ENCODE data around the gene AEBP2. TPM values are rescaled to one million over a fixed set of nuclear protein-coding genes. Genes with fewer than 3 reads are reported as not detected.

AEBP2 gene
- total RNA-seq, 1 experiment from 2014 or later = 49.2 TPM

GRCh38 chr12:19477071-19477470, 37.8 kb downstream of the AEBP2 start:
- POLR2A ChIA-PET = interaction anchor here (1.0 kb wide), 1 partner anchor 38 kb away, joined by 3 read pairs; no protein-coding TSS in a partner anchor
- intact Hi-C loops (cut with micrococcal nuclease) = no loop called here
- Mint-ChIP-seq H3K27ac (ENCODE audit: low read depth, unreplicated experiment) (no peak overlapping the region), H3K27me3 (ENCODE audit: insufficient read depth, unreplicated experiment) (no peaks in the 10 kb centered on the region), H3K4me1 (ENCODE audit: insufficient read depth, unreplicated experiment) (peaks cover 16% of the 10 kb centered on the region), H3K36me3 (ENCODE audit: insufficient read depth, unreplicated experiment) (peaks cover 43% of the 10 kb centered on the region), H3K4me3 (ENCODE audit: unreplicated experiment) (no peak overlapping the region), H3K9me3 (ENCODE audit: unreplicated experiment) (no peaks in the 10 kb centered on the region)
- CTCF ChIA-PET = interaction anchor here (0.6 kb wide), 2 partner anchors 13 to 95 kb away, joined by 3 read pairs; no protein-coding TSS in a partner anchor
- DNase-seq (ENCODE audit: unreplicated experiment) = no peak
- no TSS peak for BruUV-seq (replicated peaks)
- TF ChIP-seq, protein P1, sequence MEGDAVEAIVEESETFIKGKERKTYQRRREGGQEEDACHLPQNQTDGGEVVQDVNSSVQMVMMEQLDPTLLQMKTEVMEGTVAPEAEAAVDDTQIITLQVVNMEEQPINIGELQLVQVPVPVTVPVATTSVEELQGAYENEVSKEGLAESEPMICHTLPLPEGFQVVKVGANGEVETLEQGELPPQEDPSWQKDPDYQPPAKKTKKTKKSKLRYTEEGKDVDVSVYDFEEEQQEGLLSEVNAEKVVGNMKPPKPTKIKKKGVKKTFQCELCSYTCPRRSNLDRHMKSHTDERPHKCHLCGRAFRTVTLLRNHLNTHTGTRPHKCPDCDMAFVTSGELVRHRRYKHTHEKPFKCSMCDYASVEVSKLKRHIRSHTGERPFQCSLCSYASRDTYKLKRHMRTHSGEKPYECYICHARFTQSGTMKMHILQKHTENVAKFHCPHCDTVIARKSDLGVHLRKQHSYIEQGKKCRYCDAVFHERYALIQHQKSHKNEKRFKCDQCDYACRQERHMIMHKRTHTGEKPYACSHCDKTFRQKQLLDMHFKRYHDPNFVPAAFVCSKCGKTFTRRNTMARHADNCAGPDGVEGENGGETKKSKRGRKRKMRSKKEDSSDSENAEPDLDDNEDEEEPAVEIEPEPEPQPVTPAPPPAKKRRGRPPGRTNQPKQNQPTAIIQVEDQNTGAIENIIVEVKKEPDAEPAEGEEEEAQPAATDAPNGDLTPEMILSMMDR (IDR thresholded peaks at IDR 0.05; ENCODE audit: unreplicated experiment) = no peak

DNA sequence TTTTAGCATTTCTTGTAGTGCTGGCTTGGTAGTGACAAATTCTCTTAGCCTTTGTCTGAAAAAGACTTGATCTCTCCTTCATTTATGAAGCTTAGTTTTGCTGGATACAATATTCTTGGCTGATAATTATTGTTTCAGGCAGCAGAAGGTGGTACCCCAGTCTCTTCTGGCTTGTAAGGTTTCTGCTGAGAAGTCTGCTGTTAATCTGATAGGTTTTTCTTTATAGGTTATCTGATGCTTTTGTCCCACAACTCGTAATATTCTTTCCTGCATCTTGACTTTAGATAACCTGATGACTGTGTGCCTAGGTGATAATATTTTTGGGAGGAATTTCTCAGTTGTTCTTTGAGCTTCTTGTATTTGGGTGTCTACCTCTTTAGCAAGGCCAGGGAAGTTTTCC, 41.2 kb downstream of the AEBP2 start:
- POLR2A ChIA-PET = no interaction called here
- CTCF ChIA-PET = interaction anchor here (0.8 kb wide), 1 partner anchor 35 kb away, joined by 3 read pairs; no protein-coding TSS in a partner anchor
- BruUV-seq (replicated peaks) = no TSS peak
- no peak overlapping the region for H3K4me3 Mint-ChIP-seq (ENCODE audit: unreplicated experiment)
- peaks cover 23% of the 10 kb centered on the region for H3K36me3 Mint-ChIP-seq (ENCODE audit: insufficient read depth, unreplicated experiment)
- DNase-seq (ENCODE audit: unreplicated experiment) = no peak
- H3K27ac Mint-ChIP-seq (ENCODE audit: low read depth, unreplicated experiment) = no peak overlapping the region
- H3K4me1 Mint-ChIP-seq (ENCODE audit: insufficient read depth, unreplicated experiment) = peaks cover 36% of the 10 kb centered on the region
- no peaks in the 10 kb centered on the region for H3K27me3 Mint-ChIP-seq (ENCODE audit: insufficient read depth, unreplicated experiment)
- intact Hi-C loops (cut with micrococcal nuclease) = no loop called here
- no peaks in the 10 kb centered on the region for H3K9me3 Mint-ChIP-seq (ENCODE audit: unreplicated experiment)
- TF ChIP-seq, protein P1 (IDR thresholded peaks at IDR 0.05; ENCODE audit: unreplicated experiment) = no peak

DNA sequence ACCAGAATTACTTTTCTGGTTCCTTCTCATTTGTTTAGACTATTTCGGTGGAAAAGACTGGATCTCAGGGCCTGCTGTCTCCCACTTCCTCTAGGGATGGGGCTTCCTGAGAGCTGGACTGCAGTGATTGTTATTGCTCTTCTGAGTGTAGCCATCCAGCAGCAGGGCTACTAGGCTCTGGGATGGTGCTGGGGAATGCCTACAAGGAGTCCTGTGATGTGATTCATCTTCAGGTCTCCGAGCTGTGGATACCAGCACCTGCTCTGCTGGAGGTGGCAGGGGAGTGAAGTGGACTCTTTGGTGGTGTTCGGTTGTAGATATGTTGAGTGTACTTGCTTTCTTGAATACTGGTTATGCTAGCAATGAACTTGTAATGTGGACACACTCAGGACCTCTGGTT, 42.7 kb downstream of the AEBP2 start:
- Mint-ChIP-seq H3K27ac (ENCODE audit: low read depth, unreplicated experiment) (peak overlapping the region; percentile 85), H3K27me3 (ENCODE audit: insufficient read depth, unreplicated experiment) (no peaks in the 10 kb centered on the region), H3K36me3 (ENCODE audit: insufficient read depth, unreplicated experiment) (peaks cover 13% of the 10 kb centered on the region), H3K4me1 (ENCODE audit: insufficient read depth, unreplicated experiment) (peaks cover 37% of the 10 kb centered on the region), H3K4me3 (ENCODE audit: unreplicated experiment) (peak overlapping the region; percentile 62), H3K9me3 (ENCODE audit: unreplicated experiment) (no peaks in the 10 kb centered on the region)
- BruUV-seq (replicated peaks) = no TSS peak
- intact Hi-C loops (cut with micrococcal nuclease) = loop anchor here (2.0 kb wide), 1 partner anchor 37 kb away; no protein-coding TSS in a partner anchor
- TF ChIP-seq, protein P1 (IDR thresholded peaks at IDR 0.05; ENCODE audit: unreplicated experiment) = no peak
- CTCF ChIA-PET = interaction anchor here (0.7 to 1.2 kb wide), 2 partner anchors 8 to 25 kb away, joined by 3 to 4 read pairs; no protein-coding TSS in a partner anchor
- peak; percentile 34 for DNase-seq (ENCODE audit: unreplicated experiment)
- POLR2A ChIA-PET = interaction anchor here (0.7 to 2.8 kb wide), 8 partner anchors 8 to 84 kb away, joined by 3 to 18 read pairs (median 8); partner anchors contain the start of gene AEBP2

- CTCF ChIA-PET = interaction anchor here (1.2 to 1.3 kb wide), 2 partner anchors 9 to 25 kb away, joined by 3 to 4 read pairs; no protein-coding TSS in a partner anchor
- TF ChIP-seq, protein P1 (IDR thresholded peaks at IDR 0.05; ENCODE audit: unreplicated experiment) = no peak
- intact Hi-C loops (cut with micrococcal nuclease) = loop anchor here (2.0 kb wide), 1 partner anchor 38 kb away; no protein-coding TSS in a partner anchor
- H3K4me3 Mint-ChIP-seq (ENCODE audit: unreplicated experiment) = peak overlapping the region; percentile 62
- no peaks in the 10 kb centered on the region for H3K27me3 Mint-ChIP-seq (ENCODE audit: insufficient read depth, unreplicated experiment)
- peak overlapping the region; percentile 85 for H3K27ac Mint-ChIP-seq (ENCODE audit: low read depth, unreplicated experiment)
- no peaks in the 10 kb centered on the region for H3K9me3 Mint-ChIP-seq (ENCODE audit: unreplicated experiment)
- peaks cover 37% of the 10 kb centered on the region for H3K4me1 Mint-ChIP-seq (ENCODE audit: insufficient read depth, unreplicated experiment)
- POLR2A ChIA-PET = interaction anchor here (0.6 to 2.8 kb wide), 13 partner anchors 9 to 1172 kb away, joined by 3 to 18 read pairs (median 4); partner anchors contain the start of gene AEBP2
- H3K36me3 Mint-ChIP-seq (ENCODE audit: insufficient read depth, unreplicated experiment) = peaks cover 14% of the 10 kb centered on the region
- peak; percentile 84 for DNase-seq (ENCODE audit: unreplicated experiment)
- no TSS peak for BruUV-seq (replicated peaks)
These were observed 43.3 kb downstream of the AEBP2 start for GRCh38 chr12:19482551-19483109.

Measured in MCF 10A (cell line).